HepG2 (cell line): ENCODE results near the gene MDP1. TPM values are rescaled to one million over a fixed set of nuclear protein-coding genes. Genes with fewer than 3 reads are reported as not detected.
A peak's percentile ranks its signal among the peaks of the same experiment; 100 is the strongest.

Source experiments
- ATF7-NPFF ChIP-seq: sonication (generic); formaldehyde crosslinking; IDR thresholded peaks from 2 replicates; pipeline ENCODE4 v1.8.1; 2023; ENCODE audit warnings: mild to moderate bottlenecking, low read depth, missing genetic modification reagents, moderate library complexity
- DPF2 ChIP-seq: sonication (generic); formaldehyde crosslinking; IDR thresholded peaks from 2 replicates; pipeline ENCODE4 v1.4.0; 2020; ENCODE audit warnings: mild to moderate bottlenecking, low read depth, missing genetic modification reagents, borderline replicate concordance
- GZF1 ChIP-seq: sonication (generic); formaldehyde crosslinking; IDR thresholded peaks from 2 replicates; pipeline ENCODE4 v1.5.1; 2020; ENCODE audit warnings: mild to moderate bottlenecking, missing genetic modification reagents
- KLF11 ChIP-seq: IDR thresholded peaks from 2 replicates; pipeline ENCODE4 v1.6.1; 2016; ENCODE audit warnings: missing compliant biosample characterization
- MXD1 ChIP-seq: sonication (generic); formaldehyde crosslinking; IDR thresholded peaks from 2 replicates; pipeline ENCODE4 v1.4.0; 2020; ENCODE audit warnings: mild to moderate bottlenecking, missing genetic modification reagents
- NCOR1 ChIP-seq: fragments of 200-600 bp; sonication (generic); IDR thresholded peaks from 2 replicates; pipeline ENCODE4 v1.7.0; 2017; ENCODE audit warnings: antibody characterized with exemption, low read length, borderline replicate concordance
- NKX3-1 ChIP-seq: sonication (generic); formaldehyde crosslinking; IDR thresholded peaks from 2 replicates; pipeline ENCODE4 v1.5.0; 2020; ENCODE audit warnings: missing genetic modification reagents
- NR0B2 ChIP-seq: sonication (generic); formaldehyde crosslinking; IDR thresholded peaks from 2 replicates; pipeline ENCODE4 v1.4.0; 2020; ENCODE audit warnings: mild to moderate bottlenecking, missing genetic modification reagents
- RFXAP ChIP-seq: sonication (generic); formaldehyde crosslinking; IDR thresholded peaks from 2 replicates; pipeline ENCODE4 v1.4.0; 2020; ENCODE audit warnings: missing genetic modification reagents, borderline replicate concordance
- SNAI1 ChIP-seq: sonication (generic); formaldehyde crosslinking; IDR thresholded peaks from 2 replicates; pipeline ENCODE4 v1.5.0; 2020; ENCODE audit warnings: mild to moderate bottlenecking, missing genetic modification reagents, borderline replicate concordance
- ZBTB21 ChIP-seq: sonication (generic); formaldehyde crosslinking; IDR thresholded peaks from 2 replicates; pipeline ENCODE4 v1.4.0; 2020; ENCODE audit warnings: missing genetic modification reagents
- ZBTB42 ChIP-seq: sonication (generic); formaldehyde crosslinking; IDR thresholded peaks from 2 replicates; pipeline ENCODE4 v1.5.0; 2020; ENCODE audit warnings: mild to moderate bottlenecking, missing genetic modification reagents
- ZFP1 ChIP-seq: IDR thresholded peaks from 2 replicates; pipeline ENCODE4 v1.6.1; 2016
- ZNF280B ChIP-seq: sonication (generic); formaldehyde crosslinking; IDR thresholded peaks from 2 replicates; pipeline ENCODE4 v1.5.0; 2020; ENCODE audit warnings: missing genetic modification reagents, mild to moderate bottlenecking, borderline replicate concordance
- ZNF296 ChIP-seq: sonication (generic); formaldehyde crosslinking; conservative IDR thresholded peaks from 2 replicates; pipeline ENCODE4 v1.5.0; 2020; ENCODE audit warnings: mild to moderate bottlenecking, missing genetic modification reagents
- ZNF317 ChIP-seq: sonication (generic); formaldehyde crosslinking; IDR thresholded peaks from 2 replicates; pipeline ENCODE4 v1.5.0; 2020; ENCODE audit warnings: mild to moderate bottlenecking, missing genetic modification reagents
- ZNF318 ChIP-seq: sonication (generic); formaldehyde crosslinking; IDR thresholded peaks from 2 replicates; pipeline ENCODE4 v1.4.0; 2020; ENCODE audit warnings: mild to moderate bottlenecking, missing genetic modification reagents
- ZNF326 ChIP-seq: sonication (generic); formaldehyde crosslinking; IDR thresholded peaks from 2 replicates; pipeline ENCODE4 v1.4.0; 2020; ENCODE audit warnings: missing genetic modification reagents, borderline replicate concordance
- ZNF354B ChIP-seq: sonication (generic); formaldehyde crosslinking; IDR thresholded peaks from 2 replicates; pipeline ENCODE4 v1.8.0; 2022; ENCODE audit warnings: mild to moderate bottlenecking, missing genetic modification reagents
- ZNF607 ChIP-seq: sonication (generic); formaldehyde crosslinking; IDR thresholded peaks from 2 replicates; pipeline ENCODE4 v1.5.1; 2020; ENCODE audit warnings: missing genetic modification reagents, mild to moderate bottlenecking, borderline replicate concordance
- ZNF709 ChIP-seq: sonication (generic); formaldehyde crosslinking; IDR thresholded peaks from 2 replicates; pipeline ENCODE4 v1.5.0; 2020; ENCODE audit warnings: mild to moderate bottlenecking, missing genetic modification reagents
- polyA plus RNA-seq, 8 experiments: library from polyadenylated mRNA; depleted of rRNA in 3 of 8; stranded (reverse) in 7 of 8; unstranded in 1 of 8; fragments of >200 nt; fragmentation: Illumina TruSeq in 4 of 8; extraction: Trizol in 4 of 8; gene quantifications; 2 replicates each; pipeline versions ENCODE4 v1.2.1 to v1.2.3, GENCODE V29; 2011 to 2016; ENCODE audit warnings: low read depth in 4 of 8, missing spikeins in 1 of 8, mixed read lengths in 1 of 8; ENCODE audit not compliant: insufficient read depth in 1 of 8
- total RNA-seq, 5 experiments: library from RNA; depleted of rRNA; stranded (reverse); fragments of >200 nt; fragmentation: Illumina TruSeq; extraction: Trizol; gene quantifications; 2 replicates each; pipeline ENCODE4 v1.2.3, GENCODE V29; 2016; ENCODE audit warnings: low read depth in 1 of 5

MDP1 gene
- total and polyA plus RNA-seq, 2 of the 13 experiments (the other 11 are each of a cell fraction or from before 2014, with no cell fraction given): 44.1 to 48.7 TPM

GRCh38 chr14:24251880-24252288, 36.0 kb upstream of the MDP1 start (continued):
- TF ChIP-seq ZNF318 (CRISPR knock-in tag) (peak; percentile 72; the same call in 1 of the 2 replicates), ZNF280B (CRISPR knock-in tag) (no peak), GZF1 (CRISPR knock-in tag) (0 out of 2 replicates have a peak, but pooled peaks have one; percentile 74), NCOR1 (no peak), RFXAP (CRISPR knock-in tag) (no peak), ZNF607 (CRISPR knock-in tag) (peak; percentile 9; the same call in 1 of the 2 replicates), ZNF317 (no peak), NKX3-1 (CRISPR knock-in tag) (no peak), NR0B2 (CRISPR knock-in tag) (no peak), ZBTB21 (CRISPR knock-in tag) (no peak), ZNF296 (CRISPR knock-in tag) (no peak), KLF11 (CRISPR knock-in tag) (no peak), ZFP1 (CRISPR knock-in tag) (no peak), MXD1 (no peak), ZNF709 (CRISPR knock-in tag) (no peak), ZNF326 (CRISPR knock-in tag) (no peak), ZBTB42 (no peak), DPF2 (no peak), SNAI1 (CRISPR knock-in tag) (no peak), ZNF354B (CRISPR knock-in tag) (0 out of 2 replicates have a peak, but pooled peaks have one; percentile 38), ATF7-NPFF (CRISPR knock-in tag) (0 out of 2 replicates have a peak, but pooled peaks have one; percentile 20)
